Anterior cingulate cortex (tissue), 58 donors: ENCODE measurements around the gene MUTYH.
"Not testable (repeated sequence)": the region's sequence is repeated elsewhere in the genome, so short reads cannot be mapped to it uniquely, and the experiment has no call there.

ENCODE experiments used
- DNase-seq, 58 donors: peaks; one replicate each; lab custom pipeline; 2025; lab: John Stamatoyannopoulos, UW

The MUTYH gene

DNA sequence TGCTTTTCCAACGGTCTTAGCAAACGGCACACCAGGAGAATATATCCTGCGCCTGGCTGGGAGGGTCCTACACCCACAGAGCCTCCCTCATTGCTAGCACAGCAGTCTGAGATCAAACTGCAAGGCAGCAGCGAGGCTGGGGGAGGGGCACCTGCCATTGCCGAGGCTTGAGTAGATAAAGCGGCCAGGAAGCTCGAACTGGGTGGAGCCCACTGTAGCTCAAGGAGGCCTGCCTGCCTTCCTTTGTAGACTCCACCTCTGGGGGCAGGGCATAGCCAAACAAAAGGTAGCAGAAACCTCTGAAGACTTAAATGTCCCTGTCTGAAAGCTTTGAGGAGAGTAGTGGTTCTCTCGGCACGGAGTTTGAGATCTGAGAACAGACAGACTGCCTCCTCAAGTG is 55.4 kb downstream of the MUTYH start:
- DNase-seq: not testable (repeated sequence)

DNA sequence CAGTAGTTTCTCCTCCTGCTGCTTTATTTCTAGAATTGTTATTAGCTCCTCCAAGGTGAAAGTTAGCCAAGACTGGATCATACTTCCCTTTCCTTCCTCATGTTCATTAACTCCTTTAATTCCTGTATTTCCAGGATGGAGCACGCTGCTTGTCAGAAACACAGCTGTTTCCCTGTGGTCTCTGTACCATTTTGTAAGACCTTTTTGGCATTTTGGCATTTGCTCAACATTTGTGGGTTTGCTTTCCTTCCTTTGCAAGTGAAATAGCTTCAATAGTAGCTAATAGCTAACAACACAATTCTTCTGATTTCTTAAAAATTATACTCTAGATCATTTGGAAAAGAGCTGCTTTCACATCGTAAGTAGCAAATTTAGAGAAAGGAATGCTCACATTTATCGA is 57.9 kb downstream of the MUTYH start:
- no peak for DNase-seq
